ENCODE results near the gene MRRF.

DNA sequence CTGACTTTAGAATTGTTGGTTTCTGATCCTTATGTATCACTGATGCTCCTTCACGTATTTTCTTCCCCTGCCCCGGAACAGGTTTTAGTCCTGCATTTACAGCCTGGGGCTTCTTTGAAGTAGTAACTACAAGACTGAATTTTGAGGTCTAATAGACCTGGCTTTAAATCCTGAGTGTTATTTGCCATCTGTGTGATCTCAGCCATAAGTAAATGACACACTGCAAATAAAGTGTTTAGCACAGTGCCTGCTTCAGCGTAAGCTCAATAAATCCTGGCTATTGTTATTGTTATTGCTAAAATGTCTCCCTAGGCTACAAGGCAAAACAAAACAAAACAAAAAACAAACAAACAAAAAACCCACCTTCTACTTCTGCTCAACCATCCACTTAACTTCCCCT lies 20.3 kb upstream of the MRRF start:
- TF ChIP-seq, protein P1, sequence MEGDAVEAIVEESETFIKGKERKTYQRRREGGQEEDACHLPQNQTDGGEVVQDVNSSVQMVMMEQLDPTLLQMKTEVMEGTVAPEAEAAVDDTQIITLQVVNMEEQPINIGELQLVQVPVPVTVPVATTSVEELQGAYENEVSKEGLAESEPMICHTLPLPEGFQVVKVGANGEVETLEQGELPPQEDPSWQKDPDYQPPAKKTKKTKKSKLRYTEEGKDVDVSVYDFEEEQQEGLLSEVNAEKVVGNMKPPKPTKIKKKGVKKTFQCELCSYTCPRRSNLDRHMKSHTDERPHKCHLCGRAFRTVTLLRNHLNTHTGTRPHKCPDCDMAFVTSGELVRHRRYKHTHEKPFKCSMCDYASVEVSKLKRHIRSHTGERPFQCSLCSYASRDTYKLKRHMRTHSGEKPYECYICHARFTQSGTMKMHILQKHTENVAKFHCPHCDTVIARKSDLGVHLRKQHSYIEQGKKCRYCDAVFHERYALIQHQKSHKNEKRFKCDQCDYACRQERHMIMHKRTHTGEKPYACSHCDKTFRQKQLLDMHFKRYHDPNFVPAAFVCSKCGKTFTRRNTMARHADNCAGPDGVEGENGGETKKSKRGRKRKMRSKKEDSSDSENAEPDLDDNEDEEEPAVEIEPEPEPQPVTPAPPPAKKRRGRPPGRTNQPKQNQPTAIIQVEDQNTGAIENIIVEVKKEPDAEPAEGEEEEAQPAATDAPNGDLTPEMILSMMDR (IDR thresholded peaks at IDR 0.05): no peak
- no peak for TF ChIP-seq POLR2AphosphoS5 (IDR thresholded peaks at IDR 0.05)
- TF ChIP-seq POLR2A (IDR thresholded peaks at IDR 0.05): no peak
- no peak for TF ChIP-seq EP300 (IDR thresholded peaks at IDR 0.05)
